GM18909 (cell line): ENCODE measurements around the gene VAC14.
"Not testable (repeated sequence)": the region's sequence is repeated elsewhere in the genome, so short reads cannot be mapped to it uniquely, and the experiment has no call there.

Experiments used
- ATAC-seq: cut with Tn5 transposase; IDR thresholded peaks from one replicate; pipeline ENCODE4 v1.9.1; 2021; ENCODE audit warnings: mild to moderate bottlenecking; ENCODE audit not compliant: unreplicated experiment, poor library complexity

The VAC14 gene

GRCh38 chr16:70653809-70654771 is 146.9 kb downstream of the VAC14 start:
- ATAC-seq = peak; percentile 56

GRCh38 chr16:70653406-70653805 is 147.6 kb downstream of the VAC14 start:
- ATAC-seq = no peak

GRCh38 chr16:70652322-70652721 is 148.6 kb downstream of the VAC14 start:
- no peak for ATAC-seq

- no peak for ATAC-seq
Measured at GRCh38 chr16:70651524-70651923, 149.4 kb downstream of the VAC14 start.

GRCh38 chr16:70650216-70650615 is 150.7 kb downstream of the VAC14 start:
- no peak for ATAC-seq

GRCh38 chr16:70649300-70649699 is 151.7 kb downstream of the VAC14 start:
- no peak for ATAC-seq

GRCh38 chr16:70648606-70649005 is 152.4 kb downstream of the VAC14 start:
- ATAC-seq = no peak

GRCh38 chr16:70647441-70648359 is 153.3 kb downstream of the VAC14 start:
- no peak for ATAC-seq

- no peak for ATAC-seq
Measured at GRCh38 chr16:70646260-70647241, 154.4 kb downstream of the VAC14 start, which contains the start of gene IL34. Gene IL34, plus strand, starts transcription at chr16:70646559. Its CDS starts 389 bp downstream, at chr16:70646948.

- no peak for ATAC-seq
Measured at GRCh38 chr16:70644763-70645597, 156.0 kb downstream of the VAC14 start.

GRCh38 chr16:70643264-70643663 is 157.7 kb downstream of the VAC14 start:
- ATAC-seq = not testable (repeated sequence)

GRCh38 chr16:70642633-70643032 is 158.3 kb downstream of the VAC14 start:
- ATAC-seq = no peak

GRCh38 chr16:70638814-70639792 is 161.9 kb downstream of the VAC14 start:
- ATAC-seq = no peak
